K562 (cell line): ENCODE results near the gene LMOD1. TPM values are rescaled to one million over a fixed set of nuclear protein-coding genes. Genes with fewer than 3 reads are reported as not detected.
A peak's percentile ranks its signal among the peaks of the same experiment; 100 is the strongest.

Source experiments
- ATAC-seq: fragments of 200-7000 bp; cut with Tn5 transposase; 3 replicates; pipeline ENCODE4 v1.9.1; 2020; ENCODE audit warnings: moderate library complexity
- BruUV-seq: library from RNA; stranded (reverse); fragments of 400-500 nt; replicated peaks from 2 replicates; lab custom pipeline; 2021; lab: Mats Ljungman, UMichigan
- CTCF ChIA-PET: fragments of 300-600 bp; formaldehyde crosslinking; extraction: SDS; loops from one replicate; lab custom pipeline; 2021; ENCODE audit warnings: low intra/inter-chr PET ratio; lab: Yijun Ruan, JAX
- POLR2A ChIA-PET: fragments of 300-600, 350-650 bp; sonication (Branson Sonifier 250); formaldehyde crosslinking; extraction: SDS; loops from one replicate; lab custom pipeline; 2021; ENCODE audit warnings: antibody characterized with exemption, inconsistent platforms; lab: Yijun Ruan, JAX
- DNase-seq, 4 experiments: peaks; one replicate each; pipeline versions ENCODE4 v3.0.0 to v3.0.0-alpha.2; 2011 to 2018; ENCODE audit warnings: low spot score in 3 of 4, mixed read lengths in 3 of 4; ENCODE audit errors: extremely low read depth in 1 of 4
- FAIRE-seq: peaks from 2 replicates; lab custom pipeline; 2011; peaks lifted over from hg19 to GRCh38; lab: Jason Lieb, UNC
- H2AFZ ChIP-seq: 2 replicates; pipeline ENCODE4 v1.6.0; 2011; ENCODE audit warnings: low read depth, low read length, control low read depth, inconsistent platforms
- H3K27ac ChIP-seq: fragments of 200-600 bp; 3 replicates; pipeline ENCODE4 v1.8.0; 2011; ENCODE audit warnings: low read depth, mild to moderate bottlenecking, control low read depth, inconsistent platforms, low read length, moderate library complexity, mixed read lengths; ENCODE audit errors: extremely low read depth
- H3K27me3 ChIP-seq, 2 experiments: fragments of 300-600 bp in 1 of 2; 2 replicates in 1 of 2; 3 replicates in 1 of 2; pipeline versions ENCODE4 v1.6.0 to v1.8.0; 2011; ENCODE audit warnings: inconsistent platforms in 2 of 2, low read length in 2 of 2, mild to moderate bottlenecking in 1 of 2, mixed read lengths in 1 of 2, moderate library complexity in 1 of 2; ENCODE audit not compliant: control insufficient read depth in 2 of 2, insufficient read depth in 2 of 2
- H3K36me3 ChIP-seq: fragments of 300-600 bp; 3 replicates; pipeline ENCODE4 v1.8.0; 2011; ENCODE audit warnings: mild to moderate bottlenecking, low read length, inconsistent platforms; ENCODE audit not compliant: control insufficient read depth, insufficient read depth
- H3K4me1 ChIP-seq, 2 experiments: fragments of 200-600 bp in 1 of 2; replicated peaks in 1 of 2; 2 replicates in 1 of 2; 3 replicates in 1 of 2; pipeline versions ENCODE4 v1.5.1 to v1.8.0; 2011; ENCODE audit warnings: inconsistent platforms in 2 of 2, low read length in 2 of 2, mild to moderate bottlenecking in 1 of 2, mixed read lengths in 1 of 2, moderate library complexity in 1 of 2; ENCODE audit not compliant: control insufficient read depth in 2 of 2, insufficient read depth in 2 of 2
- H3K4me2 ChIP-seq: 2 replicates; pipeline ENCODE4 v1.6.1; 2011; ENCODE audit warnings: low read length, control low read depth, inconsistent platforms, mixed read lengths; ENCODE audit not compliant: insufficient read depth
- H3K4me3 ChIP-seq: fragments of 200-600 bp; sonication (generic), shearing (Covaris generic); 2 replicates; pipeline ENCODE4 v1.5.1; 2016; ENCODE audit warnings: control low read depth, inconsistent platforms
- H3K79me2 ChIP-seq: fragments of 200-600 bp; 3 replicates; pipeline ENCODE4 v1.8.0; 2011; ENCODE audit warnings: low read length, inconsistent platforms; ENCODE audit not compliant: control insufficient read depth, insufficient read depth
- H3K9ac ChIP-seq, 2 experiments: 2 replicates each; pipeline versions ENCODE4 v1.6.0 to v1.6.1; 2011; ENCODE audit warnings: low read depth in 2 of 2, low read length in 2 of 2, control low read depth in 1 of 2, inconsistent platforms in 1 of 2, mild to moderate bottlenecking in 1 of 2, mixed read lengths in 1 of 2; ENCODE audit not compliant: insufficient read depth in 1 of 2
- H3K9me1 ChIP-seq: one replicate; pipeline ENCODE4 v1.6.0; 2011; ENCODE audit warnings: inconsistent platforms, mild to moderate bottlenecking, low read length, moderate library complexity; ENCODE audit not compliant: control insufficient read depth, insufficient read depth
- H3K9me3 ChIP-seq: replicated peaks from 2 replicates; pipeline ENCODE4 v1.5.1; 2011; ENCODE audit warnings: low read depth, low read length, inconsistent platforms; ENCODE audit not compliant: control insufficient read depth, insufficient read depth
- H4K20me1 ChIP-seq: replicated peaks from 2 replicates; pipeline ENCODE4 v1.6.1; 2011; ENCODE audit warnings: low read length, inconsistent platforms, mixed read lengths; ENCODE audit not compliant: control insufficient read depth, insufficient read depth
- ETV1 ChIP-seq: fragments of 450-650 bp; conservative IDR thresholded peaks from 2 replicates; pipeline ENCODE4 v1.6.1; 2016; ENCODE audit warnings: missing genetic modification characterization, control low read depth, low read depth, missing compliant biosample characterization
- SMARCB1 ChIP-seq: IDR thresholded peaks from 2 replicates; pipeline ENCODE4 v1.6.1; 2011; ENCODE audit warnings: improper control_type of control experiment, low read depth; ENCODE audit not compliant: insufficient read length
- WGBS: fragments of 100-300 bp; shearing (Covaris generic); methylation state at CpG from one replicate; pipeline ENCODE4 v1.1.6; 2016; ENCODE audit warnings: low coverage, mixed read lengths; ENCODE audit not compliant: insufficient coverage; ENCODE audit errors: missing lambda C conversion rate; 5-methylcytosine and 5-hydroxymethylcytosine counted together
- in situ Hi-C: fragments of 300-500 bp; cut with MboI; formaldehyde crosslinking; loops from 4 replicates; pipeline ENCODE4 v1.15.0; 2018; ENCODE audit warnings: inconsistent platforms, mixed read lengths
- intact Hi-C: fragments of 100-400 bp; cut with micrococcal nuclease; formaldehyde crosslinking; loops from 2 replicates; pipeline ENCODE4 v1.14.2; 2022
- polyA plus RNA-seq, 8 experiments: library from polyadenylated mRNA; depleted of rRNA in 4 of 8; stranded (reverse) in 5 of 8; unstranded in 3 of 8; fragments of >200 nt; fragmentation: Nextera tagmentation in 2 of 8; fragmentation: Illumina TruSeq in 1 of 8; extraction: Ambion mirVana in 2 of 8; extraction: Trizol in 1 of 8; gene quantifications; 2 replicates each; pipeline versions ENCODE4 v1.2.1 to v1.2.3, GENCODE V29; 2011 to 2014; ENCODE audit warnings: inconsistent platforms in 1 of 8, missing spikeins in 1 of 8
- total RNA-seq, 7 experiments: library from RNA; depleted of rRNA in 6 of 7; stranded (reverse); fragments of >200 nt in 6 of 7; fragmentation: Illumina TruSeq in 2 of 7; extraction: Trizol in 2 of 7; gene quantifications; 2 replicates each; pipeline versions ENCODE4 v1.2.1 to v1.2.3, GENCODE V29; 2011 to 2021; ENCODE audit warnings: low replicate concordance in 1 of 7
- TF ChIP-seq, protein P1 (sequence below): fragments of 450-650 bp; IDR thresholded peaks from 2 replicates; pipeline ENCODE4 v1.6.1; 2016

Gene LMOD1
- total and polyA plus RNA-seq, 9 of the 15 experiments (the other 6 are each of a cell fraction or from before 2014, with no cell fraction given), result 0.03 to 0.54 (median 0.38) TPM; not detected in 1

GRCh38 chr1:201933840-201934430 lies 12.4 kb downstream of the LMOD1 start:
- POLR2A ChIA-PET, result interaction anchor here (0.6 to 1.2 kb wide), 3 partner anchors 21 to 44 kb away, joined by 3 to 4 read pairs (median 3); partner anchors contain the start of gene TIMM17A
- DNase-seq, result no peak
- H3K36me3 ChIP-seq, result no peaks in the 10 kb centered on the region
- no TSS peak for BruUV-seq
- no peak overlapping the region for H3K4me3 ChIP-seq
- no peaks in the 10 kb centered on the region for H4K20me1 ChIP-seq
- 14% methylated on average over 5 of the region's 5 CpGs for WGBS
- H3K9me1 ChIP-seq, result no peaks in the 10 kb centered on the region
- no peaks in the 10 kb centered on the region for H3K27me3 ChIP-seq
- no peak overlapping the region for H3K27ac ChIP-seq
- H3K9me3 ChIP-seq, result no peaks in the 10 kb centered on the region
- peak overlapping the region; percentile 68 for H2AFZ ChIP-seq
- no peak for FAIRE-seq
- peak; percentile 51 for ATAC-seq
- H3K4me2 ChIP-seq, result 0 out of 2 replicates have a peak overlapping the region, but pooled peaks have one; percentile 22
- in situ Hi-C loops, result no loop called here
- no peak for TF ChIP-seq SMARCB1
- TF ChIP-seq ETV1, result peak; percentile 52; the same call in 1 of the 2 replicates
- TF ChIP-seq, protein P1, sequence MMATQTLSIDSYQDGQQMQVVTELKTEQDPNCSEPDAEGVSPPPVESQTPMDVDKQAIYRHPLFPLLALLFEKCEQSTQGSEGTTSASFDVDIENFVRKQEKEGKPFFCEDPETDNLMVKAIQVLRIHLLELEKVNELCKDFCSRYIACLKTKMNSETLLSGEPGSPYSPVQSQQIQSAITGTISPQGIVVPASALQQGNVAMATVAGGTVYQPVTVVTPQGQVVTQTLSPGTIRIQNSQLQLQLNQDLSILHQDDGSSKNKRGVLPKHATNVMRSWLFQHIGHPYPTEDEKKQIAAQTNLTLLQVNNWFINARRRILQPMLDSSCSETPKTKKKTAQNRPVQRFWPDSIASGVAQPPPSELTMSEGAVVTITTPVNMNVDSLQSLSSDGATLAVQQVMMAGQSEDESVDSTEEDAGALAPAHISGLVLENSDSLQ, result peak; percentile 74
- intact Hi-C loops, result no loop called here
- peaks cover 0 to 18% of the 10 kb centered on the region in 2 experiments; a peak in 4 of 5 replicates for H3K4me1 ChIP-seq
- no peaks in the 10 kb centered on the region for H3K79me2 ChIP-seq
- peak overlapping the region in 1 of 2 experiments; percentile 18; a peak in 1 of 4 replicates for H3K9ac ChIP-seq
- CTCF ChIA-PET, result no interaction called here
